Measurements from ENCODE around the gene NUAK2.

DNA sequence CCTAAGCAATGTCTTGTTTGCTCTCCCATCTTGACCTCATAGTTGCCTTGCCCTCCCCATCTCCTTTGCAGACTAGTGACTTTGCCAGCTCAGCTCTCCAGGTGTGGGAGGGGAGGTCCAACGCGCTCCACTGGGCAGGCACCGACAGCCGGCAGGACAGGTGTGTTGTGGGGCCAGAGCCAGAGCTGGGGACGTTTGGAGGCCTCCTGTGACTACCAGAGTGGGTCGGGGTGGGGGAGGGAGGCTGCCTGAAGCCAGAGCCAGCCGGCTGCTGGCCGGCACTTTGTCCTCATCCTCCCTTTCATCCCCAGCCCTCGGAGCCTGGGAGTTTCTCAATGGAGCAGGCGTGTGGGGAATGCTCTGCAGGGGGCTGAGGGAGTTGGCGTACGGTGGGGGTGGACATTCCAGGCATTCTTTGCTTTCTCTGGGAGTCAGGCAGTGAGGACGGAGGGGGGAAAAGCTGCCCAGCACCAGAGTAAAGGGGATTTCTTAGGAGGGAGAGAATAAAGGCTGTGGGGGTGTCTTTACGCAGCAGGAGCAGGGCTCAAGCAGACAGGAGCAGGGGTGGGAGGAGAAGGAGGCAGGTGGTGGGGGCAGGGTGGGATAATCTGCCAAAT lies 20.2 kb downstream of the NUAK2 start:
- TF ChIP-seq POLR2AphosphoS5 (IDR thresholded peaks at IDR 0.05) (no peak), POLR2A (IDR thresholded peaks at IDR 0.05) (no peak), EP300 (IDR thresholded peaks at IDR 0.05) (no peak)
- TF ChIP-seq, protein P1, sequence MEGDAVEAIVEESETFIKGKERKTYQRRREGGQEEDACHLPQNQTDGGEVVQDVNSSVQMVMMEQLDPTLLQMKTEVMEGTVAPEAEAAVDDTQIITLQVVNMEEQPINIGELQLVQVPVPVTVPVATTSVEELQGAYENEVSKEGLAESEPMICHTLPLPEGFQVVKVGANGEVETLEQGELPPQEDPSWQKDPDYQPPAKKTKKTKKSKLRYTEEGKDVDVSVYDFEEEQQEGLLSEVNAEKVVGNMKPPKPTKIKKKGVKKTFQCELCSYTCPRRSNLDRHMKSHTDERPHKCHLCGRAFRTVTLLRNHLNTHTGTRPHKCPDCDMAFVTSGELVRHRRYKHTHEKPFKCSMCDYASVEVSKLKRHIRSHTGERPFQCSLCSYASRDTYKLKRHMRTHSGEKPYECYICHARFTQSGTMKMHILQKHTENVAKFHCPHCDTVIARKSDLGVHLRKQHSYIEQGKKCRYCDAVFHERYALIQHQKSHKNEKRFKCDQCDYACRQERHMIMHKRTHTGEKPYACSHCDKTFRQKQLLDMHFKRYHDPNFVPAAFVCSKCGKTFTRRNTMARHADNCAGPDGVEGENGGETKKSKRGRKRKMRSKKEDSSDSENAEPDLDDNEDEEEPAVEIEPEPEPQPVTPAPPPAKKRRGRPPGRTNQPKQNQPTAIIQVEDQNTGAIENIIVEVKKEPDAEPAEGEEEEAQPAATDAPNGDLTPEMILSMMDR (IDR thresholded peaks at IDR 0.05) = no peak
